ENCODE data around the gene TRPC4AP. TPM values are rescaled to one million over a fixed set of nuclear protein-coding genes. Genes with fewer than 3 reads are reported as not detected.
A peak's percentile ranks its signal among the peaks of the same experiment; 100 is the strongest.

The TRPC4AP gene
- total RNA-seq, 1 donor from 2014 or later: 102 TPM

DNA sequence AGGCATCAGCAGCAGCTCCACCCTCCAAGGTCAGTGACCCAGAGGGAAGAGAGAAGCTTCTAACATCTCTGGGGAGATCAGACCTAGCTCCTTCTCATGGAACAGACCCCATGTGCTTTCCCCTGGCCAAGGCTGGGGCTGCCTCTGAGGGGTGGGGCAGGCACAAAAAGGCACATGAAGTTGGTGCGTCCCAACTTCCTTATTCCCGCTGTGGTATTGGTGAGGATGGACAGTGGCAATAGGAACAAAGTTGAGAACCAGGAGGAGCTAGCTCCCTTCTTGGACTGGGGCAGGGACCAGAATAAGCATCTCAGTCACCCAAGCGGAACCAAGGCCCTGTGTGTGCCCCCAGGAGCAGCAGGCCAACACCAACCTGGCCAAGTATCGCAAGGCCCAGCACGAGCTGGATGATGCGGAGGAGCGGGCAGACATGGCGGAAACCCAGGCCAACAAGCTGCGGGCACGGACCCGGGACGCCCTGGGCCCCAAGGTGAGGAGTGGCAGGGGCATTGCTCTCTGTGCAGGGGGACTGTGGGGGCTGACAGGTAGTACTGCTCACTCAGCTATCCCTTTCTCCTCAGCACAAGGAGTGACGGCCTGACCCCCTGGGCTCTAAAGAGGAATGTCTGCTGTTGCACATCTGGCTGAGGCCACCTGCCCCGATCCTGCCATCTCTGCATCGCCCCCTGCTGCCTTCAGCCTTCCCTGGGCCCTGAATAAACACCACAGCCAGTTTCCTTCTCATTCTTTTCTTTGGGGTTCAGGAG, 90.8 kb downstream of the TRPC4AP start:
- Mint-ChIP-seq H3K4me1 (ENCODE audit: unreplicated experiment) (no peaks in the 10 kb centered on the region), H3K9me3 (no peaks in the 10 kb centered on the region), H3K27me3 (no peaks in the 10 kb centered on the region), H3K27ac (no peak overlapping the region), H3K4me3 (no peak overlapping the region), H3K36me3 (peaks cover 29% of the 10 kb centered on the region)
- TF ChIP-seq, protein P1, sequence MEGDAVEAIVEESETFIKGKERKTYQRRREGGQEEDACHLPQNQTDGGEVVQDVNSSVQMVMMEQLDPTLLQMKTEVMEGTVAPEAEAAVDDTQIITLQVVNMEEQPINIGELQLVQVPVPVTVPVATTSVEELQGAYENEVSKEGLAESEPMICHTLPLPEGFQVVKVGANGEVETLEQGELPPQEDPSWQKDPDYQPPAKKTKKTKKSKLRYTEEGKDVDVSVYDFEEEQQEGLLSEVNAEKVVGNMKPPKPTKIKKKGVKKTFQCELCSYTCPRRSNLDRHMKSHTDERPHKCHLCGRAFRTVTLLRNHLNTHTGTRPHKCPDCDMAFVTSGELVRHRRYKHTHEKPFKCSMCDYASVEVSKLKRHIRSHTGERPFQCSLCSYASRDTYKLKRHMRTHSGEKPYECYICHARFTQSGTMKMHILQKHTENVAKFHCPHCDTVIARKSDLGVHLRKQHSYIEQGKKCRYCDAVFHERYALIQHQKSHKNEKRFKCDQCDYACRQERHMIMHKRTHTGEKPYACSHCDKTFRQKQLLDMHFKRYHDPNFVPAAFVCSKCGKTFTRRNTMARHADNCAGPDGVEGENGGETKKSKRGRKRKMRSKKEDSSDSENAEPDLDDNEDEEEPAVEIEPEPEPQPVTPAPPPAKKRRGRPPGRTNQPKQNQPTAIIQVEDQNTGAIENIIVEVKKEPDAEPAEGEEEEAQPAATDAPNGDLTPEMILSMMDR (conservative IDR thresholded peaks at IDR 0.05): peak; percentile 52
- DNase-seq (ENCODE audit: extremely low spot score, unreplicated experiment): no peak

DNA sequence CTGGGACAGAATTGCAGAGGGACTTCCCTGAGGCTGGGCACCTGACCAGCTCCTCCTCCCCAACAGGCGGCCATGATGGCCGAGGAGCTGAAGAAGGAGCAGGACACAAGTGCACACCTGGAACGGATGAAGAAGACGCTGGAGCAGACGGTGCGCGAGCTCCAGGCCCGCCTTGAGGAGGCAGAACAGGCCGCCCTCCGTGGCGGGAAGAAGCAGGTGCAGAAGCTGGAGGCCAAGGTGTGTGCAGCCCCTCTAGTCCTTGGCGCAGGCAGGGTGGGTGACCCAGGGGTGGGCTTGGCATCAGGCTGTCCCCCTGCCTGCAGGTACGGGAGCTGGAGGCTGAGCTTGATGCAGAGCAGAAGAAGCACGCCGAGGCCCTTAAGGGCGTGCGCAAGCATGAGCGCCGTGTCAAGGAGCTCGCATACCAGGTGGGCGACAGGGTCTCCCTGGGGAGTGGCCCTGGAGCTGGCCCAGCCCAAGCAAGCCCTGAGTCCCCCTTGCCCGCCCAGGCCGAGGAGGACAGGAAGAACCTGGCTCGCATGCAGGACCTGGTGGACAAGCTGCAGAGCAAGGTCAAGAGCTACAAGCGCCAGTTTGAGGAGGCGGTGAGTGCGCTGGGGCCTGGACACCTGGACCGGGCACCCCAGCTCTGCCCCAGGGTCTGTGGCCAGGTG, 91.5 kb downstream of the TRPC4AP start:
- Mint-ChIP-seq H3K4me3 (no peak overlapping the region), H3K9me3 (no peaks in the 10 kb centered on the region), H3K27me3 (no peaks in the 10 kb centered on the region), H3K27ac (no peak overlapping the region), H3K4me1 (ENCODE audit: unreplicated experiment) (no peaks in the 10 kb centered on the region), H3K36me3 (peaks cover 28% of the 10 kb centered on the region)
- no peak for DNase-seq (ENCODE audit: extremely low spot score, unreplicated experiment)
- TF ChIP-seq, protein P1 (conservative IDR thresholded peaks at IDR 0.05): no peak

DNA sequence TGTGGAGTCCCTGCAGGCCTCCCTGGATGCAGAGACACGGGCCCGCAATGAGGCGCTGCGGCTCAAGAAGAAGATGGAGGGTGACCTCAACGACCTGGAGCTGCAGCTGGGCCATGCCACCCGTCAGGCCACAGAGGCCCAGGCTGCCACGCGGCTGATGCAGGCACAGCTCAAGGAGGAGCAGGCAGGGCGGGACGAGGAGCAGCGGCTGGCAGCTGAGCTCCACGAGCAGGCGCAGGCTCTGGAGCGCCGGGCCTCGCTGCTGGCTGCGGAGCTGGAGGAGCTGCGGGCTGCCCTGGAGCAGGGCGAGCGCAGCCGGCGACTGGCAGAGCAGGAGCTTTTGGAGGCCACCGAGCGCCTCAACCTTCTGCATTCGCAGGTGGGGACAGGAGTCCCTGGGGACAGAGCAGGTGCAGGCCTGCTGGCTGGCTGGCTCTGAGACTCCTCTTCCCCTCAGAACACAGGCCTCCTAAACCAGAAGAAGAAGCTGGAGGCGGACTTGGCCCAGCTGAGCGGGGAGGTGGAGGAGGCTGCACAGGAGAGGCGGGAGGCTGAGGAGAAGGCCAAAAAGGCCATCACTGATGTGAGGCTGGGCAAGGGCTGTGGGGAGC, 92.2 kb downstream of the TRPC4AP start:
- Mint-ChIP-seq H3K27ac (no peak overlapping the region), H3K27me3 (no peaks in the 10 kb centered on the region), H3K36me3 (peaks cover 28% of the 10 kb centered on the region), H3K4me1 (ENCODE audit: unreplicated experiment) (no peaks in the 10 kb centered on the region), H3K9me3 (no peaks in the 10 kb centered on the region), H3K4me3 (no peak overlapping the region)
- TF ChIP-seq, protein P1 (conservative IDR thresholded peaks at IDR 0.05): no peak
- DNase-seq (ENCODE audit: extremely low spot score, unreplicated experiment): no peak

DNA sequence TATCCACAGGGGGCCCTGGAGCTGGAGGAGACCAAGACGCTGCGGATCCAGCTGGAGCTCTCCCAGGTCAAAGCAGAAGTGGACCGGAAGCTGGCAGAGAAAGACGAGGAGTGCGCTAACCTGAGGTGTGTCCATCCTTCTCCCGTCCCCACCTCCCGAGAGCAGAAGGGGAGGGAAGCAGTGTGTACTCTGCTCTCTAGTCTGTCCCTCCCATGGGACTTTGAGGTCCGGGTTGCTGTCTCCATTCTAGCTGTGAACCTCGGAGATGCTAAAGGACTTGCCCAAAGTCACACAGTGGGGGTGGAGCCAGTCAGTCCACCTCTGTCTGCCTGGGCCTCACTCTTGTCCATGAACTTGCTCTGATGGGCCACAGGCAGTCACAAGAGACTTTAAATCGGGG, 92.8 kb downstream of the TRPC4AP start:
- TF ChIP-seq, protein P1 (conservative IDR thresholded peaks at IDR 0.05): no peak

DNA sequence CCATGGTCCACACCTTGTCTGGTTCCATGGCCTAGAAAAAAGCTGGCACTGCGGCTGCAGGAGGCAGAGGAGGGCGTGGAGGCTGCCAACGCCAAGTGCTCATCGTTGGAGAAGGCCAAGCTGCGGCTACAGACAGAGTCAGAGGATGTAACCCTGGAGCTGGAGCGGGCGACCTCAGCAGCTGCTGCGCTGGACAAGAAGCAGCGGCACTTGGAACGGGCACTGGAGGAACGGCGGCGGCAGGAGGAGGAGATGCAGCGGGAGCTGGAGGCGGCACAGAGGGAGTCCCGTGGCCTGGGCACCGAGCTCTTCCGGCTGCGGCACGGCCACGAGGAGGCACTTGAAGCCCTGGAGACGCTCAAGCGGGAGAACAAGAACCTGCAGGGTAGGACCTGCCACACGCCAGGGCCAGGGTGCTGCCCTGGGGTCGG, 93.6 kb downstream of the TRPC4AP start:
- H3K36me3 Mint-ChIP-seq: peaks cover 31% of the 10 kb centered on the region
- TF ChIP-seq, protein P1 (conservative IDR thresholded peaks at IDR 0.05): no peak
- H3K4me3 Mint-ChIP-seq: no peak overlapping the region
- no peak for DNase-seq (ENCODE audit: extremely low spot score, unreplicated experiment)
- H3K27ac Mint-ChIP-seq: peak overlapping the region; percentile 13
- no peaks in the 10 kb centered on the region for H3K9me3 Mint-ChIP-seq
- no peaks in the 10 kb centered on the region for H3K4me1 Mint-ChIP-seq (ENCODE audit: unreplicated experiment)
- no peaks in the 10 kb centered on the region for H3K27me3 Mint-ChIP-seq

More for the DNA sequence above, 92.8 kb downstream of the TRPC4AP start:
- no peak overlapping the region for H3K27ac Mint-ChIP-seq
- no peaks in the 10 kb centered on the region for H3K4me1 Mint-ChIP-seq (ENCODE audit: unreplicated experiment)
- no peak overlapping the region for H3K4me3 Mint-ChIP-seq
- H3K27me3 Mint-ChIP-seq: no peaks in the 10 kb centered on the region
- peaks cover 28% of the 10 kb centered on the region for H3K36me3 Mint-ChIP-seq
- DNase-seq (ENCODE audit: extremely low spot score, unreplicated experiment): no peak
- no peaks in the 10 kb centered on the region for H3K9me3 Mint-ChIP-seq
